Large intestine (tissue), 3 donors: ENCODE results near the gene DHRS7C. TPM values are rescaled to one million over a fixed set of nuclear protein-coding genes. Genes with fewer than 3 reads are reported as not detected.

Experiments
- DNase-seq, 2 donors: peaks; one replicate each; pipeline versions ENCODE4 v3.0.0 to v3.0.0-alpha.2; 2013
- H3K27ac ChIP-seq: one replicate; pipeline ENCODE4 v1.5.1; 2013; ENCODE audit warnings: low read length
- H3K27me3 ChIP-seq: 2 replicates; pipeline ENCODE4 v1.6.1; 2013; ENCODE audit warnings: low read length; ENCODE audit not compliant: control insufficient read depth, insufficient read depth
- H3K36me3 ChIP-seq: 2 replicates; pipeline ENCODE4 v1.6.1; 2013; ENCODE audit warnings: low read length; ENCODE audit not compliant: control insufficient read depth, insufficient read depth
- H3K4me1 ChIP-seq: one replicate; pipeline ENCODE4 v1.6.1; 2013; ENCODE audit warnings: low read length; ENCODE audit not compliant: control insufficient read depth, insufficient read depth
- H3K4me3 ChIP-seq: one replicate; pipeline ENCODE4 v1.5.1; 2013; ENCODE audit warnings: low read length
- H3K9me3 ChIP-seq: one replicate; pipeline ENCODE4 v1.6.1; 2013; ENCODE audit warnings: mild to moderate bottlenecking, low read depth, low read length, moderate library complexity; ENCODE audit not compliant: control insufficient read depth
- WGBS: methylation state at CpG from one replicate; pipeline ENCODE4 v1.1.5; 2013; ENCODE audit warnings: low lambda C conversion rate; ENCODE audit not compliant: insufficient coverage; 5-methylcytosine and 5-hydroxymethylcytosine counted together
- polyA plus RNA-seq: library from polyadenylated mRNA; unstranded; fragments of 120-200 nt; gene quantifications from one replicate; pipeline ENCODE4 v1.2.1, GENCODE V29; 2013

DHRS7C gene
- polyA plus RNA-seq, 1 donor = 0.24 TPM

DNA sequence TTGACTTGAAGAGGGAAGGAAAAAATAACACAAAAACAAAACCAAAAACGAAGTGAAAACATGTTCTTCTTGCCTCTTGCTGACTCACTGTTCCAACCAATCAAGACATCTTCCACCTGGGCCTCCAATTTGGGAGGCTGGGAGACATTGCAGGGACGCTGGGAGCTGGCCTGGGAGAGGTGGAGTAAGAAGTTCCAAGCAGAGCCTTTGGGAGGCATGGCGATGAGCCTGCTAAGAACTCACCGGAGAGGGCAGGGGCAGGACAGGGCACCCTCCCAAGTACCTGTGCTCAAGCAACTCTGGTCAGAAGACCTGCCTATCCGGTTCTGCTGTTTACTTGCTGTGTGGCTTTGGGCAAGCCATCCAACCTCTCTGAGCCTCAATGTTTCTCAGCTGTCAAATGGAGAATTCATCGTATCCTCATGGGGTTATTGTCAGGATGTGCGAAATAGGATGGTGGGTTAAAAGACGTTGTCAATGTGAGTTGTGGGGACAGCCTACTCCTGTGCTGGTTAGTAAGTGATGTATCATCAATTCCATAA, 33.5 kb upstream of the DHRS7C start:
- WGBS = no CpG with 5 or more reads among the region's 8 CpGs
- no peaks in the 10 kb centered on the region for H3K36me3 ChIP-seq

DNA sequence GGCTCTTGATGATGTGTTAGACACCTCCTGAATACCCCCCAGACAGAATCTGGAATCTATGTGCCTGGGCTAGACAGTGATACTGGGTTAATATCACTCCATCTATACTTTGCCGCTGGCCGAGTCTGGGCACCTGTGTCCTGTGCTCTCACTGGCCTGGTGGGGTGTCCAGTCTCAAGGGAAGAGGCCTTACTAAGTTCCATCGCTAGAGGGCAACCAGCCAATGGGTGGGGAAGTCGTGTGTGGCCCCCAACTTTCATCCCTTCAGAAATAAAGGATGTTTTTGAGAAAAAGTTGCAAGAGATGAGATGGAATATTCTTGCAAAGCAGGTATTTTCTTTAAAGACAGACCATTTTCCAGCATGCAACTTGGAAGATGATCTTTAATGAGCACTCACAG, 32.7 kb upstream of the DHRS7C start:
- Histone ChIP-seq H3K4me1 (no peaks in the 10 kb centered on the region), H3K27ac (no peak overlapping the region), H3K27me3 (no peaks in the 10 kb centered on the region), H3K9me3 (no peaks in the 10 kb centered on the region), H3K4me3 (no peak overlapping the region), H3K36me3 (no peaks in the 10 kb centered on the region)
- no peak for DNase-seq
- WGBS = no CpG with 5 or more reads among the region's 4 CpGs

More for the DNA sequence above, 33.5 kb upstream of the DHRS7C start:
- no peak overlapping the region for H3K4me3 ChIP-seq
- no peak for DNase-seq
- no peaks in the 10 kb centered on the region for H3K9me3 ChIP-seq
- H3K27ac ChIP-seq = no peak overlapping the region
- no peaks in the 10 kb centered on the region for H3K4me1 ChIP-seq
- no peaks in the 10 kb centered on the region for H3K27me3 ChIP-seq

GRCh38 chr17:9821921-9822320, 30.5 kb upstream of the DHRS7C start, which contains the start of gene GSG1L2:
TSS of gene GSG1L2 (minus strand) at chr17:9822079. CDS start at chr17:9822071, 8 bp downstream.
- H3K4me3 ChIP-seq = no peak within 1 kb of the TSS
- no peaks in the 10 kb centered on the region for H3K4me1 ChIP-seq
- DNase-seq = no peak
- WGBS = no CpG with 5 or more reads among the region's 15 CpGs
- H3K27me3 ChIP-seq = no peaks in the 10 kb centered on the region
- H3K9me3 ChIP-seq = no peaks in the 10 kb centered on the region
- no peak within 1 kb of the TSS for H3K27ac ChIP-seq
- no peaks in the 10 kb centered on the region for H3K36me3 ChIP-seq

- Histone ChIP-seq H3K4me1 (no peaks in the 10 kb centered on the region), H3K9me3 (no peaks in the 10 kb centered on the region), H3K27ac (no peak overlapping the region), H3K36me3 (no peaks in the 10 kb centered on the region), H3K4me3 (no peak overlapping the region), H3K27me3 (no peaks in the 10 kb centered on the region)
- no peak for DNase-seq
- WGBS = no CpG with 5 or more reads among the region's 3 CpGs
Measured at GRCh38 chr17:9820448-9820847, 29.1 kb upstream of the DHRS7C start.

DNA sequence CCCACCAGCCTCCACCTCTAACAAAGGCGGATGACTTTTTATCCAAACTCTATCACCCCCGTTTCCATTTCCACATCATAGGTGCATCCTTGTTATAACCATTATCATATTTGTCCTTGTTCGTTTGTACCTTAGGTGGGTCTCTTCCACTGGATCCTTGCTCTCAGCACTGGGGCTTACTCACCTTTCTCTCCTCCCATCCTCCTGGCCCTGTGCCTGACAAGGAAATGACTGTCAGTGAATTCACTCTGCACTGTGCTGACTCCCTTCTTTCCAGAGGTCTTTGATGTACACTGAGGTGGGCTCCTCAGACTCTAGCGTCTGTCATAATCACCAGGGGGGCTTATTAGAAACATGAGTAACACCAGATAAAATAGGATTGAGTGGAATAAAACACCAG, 27.4 kb upstream of the DHRS7C start:
- whole genome bisulfite sequencing = no CpG with 5 or more reads among the region's 4 CpGs
- Histone ChIP-seq H3K27me3 (no peaks in the 10 kb centered on the region), H3K36me3 (no peaks in the 10 kb centered on the region), H3K4me1 (no peaks in the 10 kb centered on the region), H3K4me3 (no peak overlapping the region), H3K27ac (no peak overlapping the region), H3K9me3 (no peaks in the 10 kb centered on the region)
- no peak for DNase-seq

- Histone ChIP-seq H3K27me3 (no peaks in the 10 kb centered on the region), H3K36me3 (no peaks in the 10 kb centered on the region), H3K9me3 (no peaks in the 10 kb centered on the region), H3K27ac (no peak overlapping the region), H3K4me1 (no peaks in the 10 kb centered on the region), H3K4me3 (no peak overlapping the region)
- DNase-seq = peak; percentile 56
- WGBS = no CpG with 5 or more reads among the region's 8 CpGs
Measured at GRCh38 chr17:9817086-9817485, 25.7 kb upstream of the DHRS7C start.

DNA sequence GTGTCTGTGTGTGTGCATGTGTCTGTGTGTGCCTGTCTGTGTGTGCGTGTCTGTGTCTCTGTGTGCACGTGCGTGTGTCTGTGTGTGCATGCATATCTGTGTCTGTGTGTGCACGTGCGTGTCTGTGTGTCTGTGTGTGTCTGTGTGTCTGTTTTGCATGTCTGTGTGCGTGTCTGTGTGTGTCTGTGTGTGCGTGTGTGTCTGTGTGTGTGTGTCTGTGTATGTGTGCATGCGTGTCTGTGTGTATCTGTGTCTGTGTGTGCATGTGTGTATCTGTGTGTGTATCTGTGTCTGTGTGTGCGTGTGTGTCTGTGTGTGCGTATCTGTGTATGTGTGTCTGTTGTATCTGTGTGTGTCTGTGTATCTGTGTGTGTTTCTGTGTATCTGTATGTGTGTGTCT, 25.1 kb upstream of the DHRS7C start:
- H3K4me1 ChIP-seq = no peaks in the 10 kb centered on the region
- H3K9me3 ChIP-seq = no peaks in the 10 kb centered on the region
- no peaks in the 10 kb centered on the region for H3K27me3 ChIP-seq
- DNase-seq = no peak
- H3K36me3 ChIP-seq = no peaks in the 10 kb centered on the region
- no CpG with 5 or more reads among the region's 10 CpGs for WGBS
- H3K4me3 ChIP-seq = no peak overlapping the region
- no peak overlapping the region for H3K27ac ChIP-seq

DNA sequence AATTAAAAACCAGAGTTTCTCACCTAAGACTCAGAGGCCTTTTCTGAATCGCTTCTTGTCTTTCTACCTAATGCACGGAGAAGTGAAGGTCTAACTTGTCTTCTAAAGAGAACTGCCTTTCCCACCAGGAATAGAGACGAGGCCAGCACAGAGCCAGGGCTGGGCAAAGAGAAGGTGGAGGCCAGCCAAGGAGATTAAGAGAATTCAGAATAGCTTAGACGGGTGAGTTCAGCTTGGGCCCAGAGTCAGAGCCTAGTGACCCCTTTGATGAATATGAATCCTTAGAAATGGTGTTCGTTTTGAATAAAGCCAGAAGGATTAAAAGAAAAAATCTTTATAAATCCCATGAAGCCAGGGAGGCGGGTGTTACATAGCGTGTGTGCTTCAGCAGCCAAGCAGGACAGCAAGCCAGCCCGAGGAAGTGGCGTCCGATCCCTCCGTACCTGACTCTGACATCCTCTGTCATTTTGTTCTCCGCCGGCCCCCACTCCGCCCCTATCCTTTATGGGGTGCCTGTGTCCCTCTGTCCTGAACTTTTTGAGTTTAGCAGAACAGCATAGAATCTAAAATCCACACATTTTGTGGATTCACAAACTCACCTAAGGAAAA, 23.0 kb upstream of the DHRS7C start:
- Histone ChIP-seq H3K36me3 (no peaks in the 10 kb centered on the region), H3K9me3 (no peaks in the 10 kb centered on the region), H3K4me3 (no peak overlapping the region), H3K4me1 (no peaks in the 10 kb centered on the region), H3K27ac (no peak overlapping the region), H3K27me3 (peaks cover 3% of the 10 kb centered on the region)
- DNase-seq = no peak
- 72% methylated on average over 2 of the region's 14 CpGs for WGBS

DNA sequence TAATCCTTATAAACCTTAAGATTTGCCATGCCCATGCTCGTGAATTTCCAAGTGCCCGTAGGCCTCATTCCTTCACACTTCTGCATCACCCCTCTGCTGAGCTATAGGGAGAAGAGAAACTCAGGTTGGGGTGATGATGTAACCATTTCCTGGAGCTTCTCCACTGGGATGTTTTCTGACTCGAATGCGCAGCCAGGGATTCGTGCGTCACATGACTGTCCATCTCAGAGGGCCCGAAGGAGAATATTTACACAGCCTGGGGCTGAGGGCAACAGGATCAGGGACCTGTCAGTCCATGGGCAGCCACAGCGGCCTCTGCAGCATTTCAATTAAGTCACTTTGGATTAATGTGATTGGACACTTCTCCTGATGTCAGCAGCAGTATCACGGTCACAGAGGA, 21.8 kb upstream of the DHRS7C start:
- Histone ChIP-seq H3K36me3 (no peaks in the 10 kb centered on the region), H3K27ac (no peak overlapping the region), H3K4me1 (no peaks in the 10 kb centered on the region), H3K27me3 (peaks cover 3% of the 10 kb centered on the region), H3K4me3 (no peak overlapping the region), H3K9me3 (no peaks in the 10 kb centered on the region)
- no peak for DNase-seq
- WGBS = no CpG with 5 or more reads among the region's 9 CpGs

- Histone ChIP-seq H3K9me3 (no peaks in the 10 kb centered on the region), H3K27ac (no peak overlapping the region), H3K4me1 (no peaks in the 10 kb centered on the region), H3K27me3 (peaks cover 3% of the 10 kb centered on the region), H3K4me3 (no peak overlapping the region), H3K36me3 (no peaks in the 10 kb centered on the region)
- no CpG with 5 or more reads among the region's 11 CpGs for WGBS
- DNase-seq = no peak
Measured at GRCh38 chr17:9811537-9811936, 20.1 kb upstream of the DHRS7C start.

GRCh38 chr17:9811086-9811485, 19.7 kb upstream of the DHRS7C start:
- Histone ChIP-seq H3K4me1 (no peaks in the 10 kb centered on the region), H3K36me3 (no peaks in the 10 kb centered on the region), H3K4me3 (no peak overlapping the region), H3K27ac (no peak overlapping the region), H3K9me3 (no peaks in the 10 kb centered on the region), H3K27me3 (peaks cover 3% of the 10 kb centered on the region)
- 80% methylated on average over 1 of the region's 5 CpGs for WGBS
- DNase-seq = no peak
